PC-9 (cell line): Measurements from ENCODE around the gene ELAVL4.

ENCODE experiments used
- EZH2 ChIP-seq: fragments of 200-600 bp; sonication (generic); IDR thresholded peaks from 2 replicates; pipeline ENCODE4 v1.8.0; 2017; ENCODE audit warnings: antibody characterized with exemption, low read depth
- TF ChIP-seq, protein P1 (sequence below): fragments of 200-600 bp; sonication (generic); conservative IDR thresholded peaks from 2 replicates; pipeline ENCODE4 v1.6.1; 2017; ENCODE audit warnings: mixed run types, antibody characterized with exemption, mild to moderate bottlenecking, moderate library complexity

DNA sequence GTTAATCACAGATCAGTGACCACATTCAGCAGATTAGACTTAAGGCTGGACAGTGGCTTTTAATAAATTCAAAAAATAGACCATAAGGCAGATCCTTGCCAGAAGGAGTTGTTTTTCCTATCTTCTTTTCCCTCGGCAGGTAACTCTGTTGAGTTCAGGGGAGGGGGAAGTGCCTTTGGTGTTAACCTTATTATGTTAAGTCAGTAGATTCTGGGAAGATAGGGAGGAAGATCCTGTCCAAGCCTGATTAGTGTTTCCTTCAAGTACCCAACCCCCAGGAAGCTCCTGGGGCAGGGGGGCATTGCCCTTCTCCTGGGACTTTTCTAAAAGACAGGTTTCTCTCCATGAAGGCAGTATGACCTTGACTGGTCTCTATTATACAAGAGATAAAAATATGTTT, 87.4 kb downstream of the ELAVL4 start:
- TF ChIP-seq, protein P1, sequence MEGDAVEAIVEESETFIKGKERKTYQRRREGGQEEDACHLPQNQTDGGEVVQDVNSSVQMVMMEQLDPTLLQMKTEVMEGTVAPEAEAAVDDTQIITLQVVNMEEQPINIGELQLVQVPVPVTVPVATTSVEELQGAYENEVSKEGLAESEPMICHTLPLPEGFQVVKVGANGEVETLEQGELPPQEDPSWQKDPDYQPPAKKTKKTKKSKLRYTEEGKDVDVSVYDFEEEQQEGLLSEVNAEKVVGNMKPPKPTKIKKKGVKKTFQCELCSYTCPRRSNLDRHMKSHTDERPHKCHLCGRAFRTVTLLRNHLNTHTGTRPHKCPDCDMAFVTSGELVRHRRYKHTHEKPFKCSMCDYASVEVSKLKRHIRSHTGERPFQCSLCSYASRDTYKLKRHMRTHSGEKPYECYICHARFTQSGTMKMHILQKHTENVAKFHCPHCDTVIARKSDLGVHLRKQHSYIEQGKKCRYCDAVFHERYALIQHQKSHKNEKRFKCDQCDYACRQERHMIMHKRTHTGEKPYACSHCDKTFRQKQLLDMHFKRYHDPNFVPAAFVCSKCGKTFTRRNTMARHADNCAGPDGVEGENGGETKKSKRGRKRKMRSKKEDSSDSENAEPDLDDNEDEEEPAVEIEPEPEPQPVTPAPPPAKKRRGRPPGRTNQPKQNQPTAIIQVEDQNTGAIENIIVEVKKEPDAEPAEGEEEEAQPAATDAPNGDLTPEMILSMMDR: no peak
- no peak for TF ChIP-seq EZH2
